ENCODE measurements around the gene COLEC12.

The COLEC12 gene

DNA sequence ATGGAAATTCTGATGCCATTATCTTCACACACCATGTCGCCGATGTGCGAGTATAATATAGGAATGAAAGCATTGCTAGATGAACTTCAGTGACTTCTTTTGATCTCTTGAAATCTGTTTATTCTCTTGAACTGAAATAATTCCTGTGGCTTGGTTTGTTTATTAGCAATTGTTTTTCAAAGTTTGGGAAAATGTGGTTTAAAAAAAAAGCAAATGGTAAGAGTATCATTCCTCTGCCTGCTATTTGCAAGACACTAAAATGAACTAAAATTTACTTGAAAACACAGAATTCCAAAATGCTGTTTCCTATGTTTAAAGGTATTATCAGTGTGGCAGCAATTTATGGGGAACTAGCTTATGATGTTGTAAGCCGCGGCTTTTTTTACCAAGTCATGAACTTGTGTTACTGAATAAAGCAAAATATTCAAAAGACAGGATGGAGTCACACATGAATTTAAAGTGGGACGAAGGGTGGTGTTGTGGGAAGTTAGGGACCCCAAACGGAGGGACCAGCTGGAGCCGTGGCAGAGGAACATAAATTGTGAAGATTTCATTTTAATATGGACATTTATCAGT lies 96.4 kb downstream of the COLEC12 start:
- H3K4me3 ChIP-seq (ENCODE audit: low read length) = no peak overlapping the region
- no peak for DNase-seq (ENCODE audit: low read depth)

DNA sequence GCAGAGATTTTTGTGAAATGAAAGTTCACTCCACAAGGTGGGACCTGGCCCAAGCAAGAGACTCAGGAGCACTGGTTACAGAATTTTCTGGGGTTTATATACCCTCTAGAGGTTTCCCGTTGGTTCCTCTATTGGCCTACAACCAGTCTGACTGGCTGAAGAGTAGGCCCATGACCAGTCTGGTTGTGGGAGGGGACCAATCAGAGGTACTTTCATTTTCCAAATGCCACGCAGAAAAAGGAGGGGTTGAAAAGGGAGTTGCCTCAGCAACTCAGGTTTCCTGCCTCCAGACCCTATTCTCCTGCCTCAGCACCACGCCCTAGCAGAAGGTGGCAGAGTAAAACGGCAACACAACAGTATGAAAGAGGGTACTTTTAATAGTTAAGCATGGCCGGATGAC lies 98.4 kb downstream of the COLEC12 start:
- TF ChIP-seq, protein P1, sequence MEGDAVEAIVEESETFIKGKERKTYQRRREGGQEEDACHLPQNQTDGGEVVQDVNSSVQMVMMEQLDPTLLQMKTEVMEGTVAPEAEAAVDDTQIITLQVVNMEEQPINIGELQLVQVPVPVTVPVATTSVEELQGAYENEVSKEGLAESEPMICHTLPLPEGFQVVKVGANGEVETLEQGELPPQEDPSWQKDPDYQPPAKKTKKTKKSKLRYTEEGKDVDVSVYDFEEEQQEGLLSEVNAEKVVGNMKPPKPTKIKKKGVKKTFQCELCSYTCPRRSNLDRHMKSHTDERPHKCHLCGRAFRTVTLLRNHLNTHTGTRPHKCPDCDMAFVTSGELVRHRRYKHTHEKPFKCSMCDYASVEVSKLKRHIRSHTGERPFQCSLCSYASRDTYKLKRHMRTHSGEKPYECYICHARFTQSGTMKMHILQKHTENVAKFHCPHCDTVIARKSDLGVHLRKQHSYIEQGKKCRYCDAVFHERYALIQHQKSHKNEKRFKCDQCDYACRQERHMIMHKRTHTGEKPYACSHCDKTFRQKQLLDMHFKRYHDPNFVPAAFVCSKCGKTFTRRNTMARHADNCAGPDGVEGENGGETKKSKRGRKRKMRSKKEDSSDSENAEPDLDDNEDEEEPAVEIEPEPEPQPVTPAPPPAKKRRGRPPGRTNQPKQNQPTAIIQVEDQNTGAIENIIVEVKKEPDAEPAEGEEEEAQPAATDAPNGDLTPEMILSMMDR (conservative IDR thresholded peaks at IDR 0.05; ENCODE audit: low read depth, low read length) = no peak
- no peak overlapping the region for H3K4me3 ChIP-seq (ENCODE audit: low read length)
- no peak for DNase-seq (ENCODE audit: low read depth)

More for the DNA sequence above, 96.4 kb downstream of the COLEC12 start:
- TF ChIP-seq, protein P1 (conservative IDR thresholded peaks at IDR 0.05; ENCODE audit: low read depth, low read length) = no peak

DNA sequence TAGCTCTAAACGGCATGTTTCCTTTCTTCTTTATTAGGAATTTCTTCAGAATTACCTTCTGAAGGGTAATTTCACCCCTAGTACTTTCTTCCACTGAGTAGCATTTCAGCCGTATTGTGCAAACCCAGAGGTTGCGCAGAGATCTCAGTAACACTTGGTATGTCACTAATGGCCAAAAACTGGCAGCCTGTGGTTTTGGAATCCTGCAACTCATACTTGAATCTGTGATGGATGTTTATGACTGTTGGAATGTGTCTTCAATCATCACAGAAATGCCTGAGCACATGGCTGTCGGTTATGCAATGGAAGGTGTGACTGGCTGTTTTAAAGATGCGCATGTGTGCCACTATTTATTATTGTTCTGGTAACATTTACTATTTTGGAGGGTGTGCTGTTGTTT lies 100.0 kb downstream of the COLEC12 start:
- no peak for DNase-seq (ENCODE audit: low read depth)
- TF ChIP-seq, protein P1 (conservative IDR thresholded peaks at IDR 0.05; ENCODE audit: low read depth, low read length) = no peak
- H3K4me3 ChIP-seq (ENCODE audit: low read length) = no peak overlapping the region

DNA sequence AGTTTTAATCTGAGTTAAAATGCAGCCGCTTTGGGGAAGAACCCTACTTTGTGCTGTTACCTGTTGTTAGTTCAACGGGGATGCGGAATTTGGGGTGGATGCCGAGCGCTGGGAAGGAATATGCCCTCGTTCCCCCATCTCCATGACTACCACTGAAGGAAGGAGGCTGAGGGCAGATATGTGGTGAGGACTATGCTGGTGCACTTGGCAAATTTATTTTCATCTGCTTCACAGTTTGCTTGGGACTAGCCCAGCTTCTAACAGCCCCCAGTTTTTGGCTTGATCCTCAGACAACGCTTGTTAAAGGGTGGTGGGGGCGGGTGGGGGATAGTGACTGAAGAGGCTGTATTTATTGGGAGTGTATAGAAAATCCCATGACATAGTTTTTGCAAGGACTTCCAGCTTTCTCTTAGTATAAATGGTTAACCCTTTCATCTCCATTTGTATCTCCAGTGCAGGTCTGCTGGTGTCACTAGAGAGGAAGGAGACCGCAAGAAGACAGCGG lies 100.8 kb downstream of the COLEC12 start:
- TF ChIP-seq, protein P1 (conservative IDR thresholded peaks at IDR 0.05; ENCODE audit: low read depth, low read length) = no peak
- no peak for DNase-seq (ENCODE audit: low read depth)
- H3K4me3 ChIP-seq (ENCODE audit: low read length) = no peak overlapping the region

DNA sequence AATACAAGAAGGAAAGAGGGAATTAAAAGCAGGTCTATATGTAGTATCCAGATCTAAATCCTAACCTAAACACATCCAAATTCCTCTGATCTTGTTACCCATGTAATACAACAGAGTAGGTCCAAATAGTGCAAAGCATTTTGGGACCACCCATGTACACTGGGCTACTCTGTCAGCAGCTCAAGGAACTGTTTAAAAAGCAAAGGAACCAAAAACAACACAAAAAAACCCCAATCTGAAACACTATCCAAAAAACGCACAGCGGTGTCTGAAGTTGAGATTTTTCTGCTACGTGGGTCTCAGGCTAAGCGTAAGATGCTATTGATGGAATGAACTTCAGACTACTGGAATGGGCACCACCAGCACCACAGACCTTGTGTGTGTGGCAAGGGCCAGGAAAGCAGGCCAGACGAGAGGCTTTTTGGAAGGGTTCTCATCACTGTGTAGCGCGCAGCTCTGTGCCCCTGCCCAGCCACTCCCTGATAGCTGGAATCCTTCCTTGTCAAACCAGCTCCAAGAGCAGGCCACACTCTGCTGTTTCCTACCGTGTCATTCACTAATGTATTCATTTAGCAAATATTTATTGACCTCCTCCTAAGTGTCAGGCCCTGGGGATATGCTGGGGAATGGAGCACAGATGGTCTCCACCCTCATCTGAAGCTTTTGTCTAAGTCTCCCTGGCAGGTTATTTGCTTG lies 101.4 kb downstream of the COLEC12 start:
- TF ChIP-seq, protein P1 (conservative IDR thresholded peaks at IDR 0.05; ENCODE audit: low read depth, low read length) = no peak
- H3K4me3 ChIP-seq (ENCODE audit: low read length) = no peak overlapping the region
- no peak for DNase-seq (ENCODE audit: low read depth)

DNA sequence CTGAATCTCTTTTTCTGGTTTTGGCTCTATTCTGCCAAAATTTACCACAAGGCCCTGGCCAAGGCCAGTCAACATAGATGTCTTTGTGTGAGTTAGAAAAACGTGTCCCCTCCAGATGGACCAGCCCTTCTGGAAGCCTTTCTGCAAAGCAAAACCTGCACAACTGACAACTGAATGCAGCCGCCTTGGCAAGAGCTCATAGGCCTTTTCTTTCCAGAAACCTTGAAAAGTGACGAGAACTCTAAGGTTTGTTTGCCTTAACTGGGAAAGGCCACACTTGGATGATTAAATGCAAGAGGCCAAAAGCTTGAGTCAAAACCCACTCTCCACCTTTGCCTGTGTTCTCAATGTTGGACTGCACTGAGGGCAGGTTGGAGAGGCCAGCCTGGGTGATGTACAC lies 103.9 kb downstream of the COLEC12 start:
- no peak for DNase-seq (ENCODE audit: low read depth)
- TF ChIP-seq, protein P1 (conservative IDR thresholded peaks at IDR 0.05; ENCODE audit: low read depth, low read length) = no peak
- H3K4me3 ChIP-seq (ENCODE audit: low read length) = no peak overlapping the region

DNA sequence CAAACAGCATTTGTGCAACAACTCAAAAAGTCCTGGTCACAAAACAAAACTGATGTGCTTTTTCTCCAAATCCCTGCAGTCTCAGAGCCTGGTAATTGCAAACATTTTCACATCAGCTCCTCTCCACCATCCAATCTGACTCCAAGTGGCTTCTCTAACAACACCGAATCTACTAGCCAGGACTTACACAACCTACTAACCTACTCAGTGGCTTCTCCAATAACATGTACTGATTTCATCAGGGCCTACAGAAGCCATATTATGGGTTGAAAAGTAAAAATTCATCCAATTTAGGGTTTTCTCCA lies 104.3 kb downstream of the COLEC12 start:
- TF ChIP-seq, protein P1 (conservative IDR thresholded peaks at IDR 0.05; ENCODE audit: low read depth, low read length) = no peak
- H3K4me3 ChIP-seq (ENCODE audit: low read length) = no peak overlapping the region
- no peak for DNase-seq (ENCODE audit: low read depth)

All from retinal pigment epithelial cell (primary cell).